IPS DF 4.7 (cell line): ENCODE measurements around the gene ESR2.
"Not testable (repeated sequence)": the region's sequence is repeated elsewhere in the genome, so short reads cannot be mapped to it uniquely, and the experiment has no call there.

ENCODE experiments used
- DNase-seq: peaks from one replicate; pipeline ENCODE4 v3.0.0-alpha.2; 2013; ENCODE audit warnings: low spot score; ENCODE audit errors: extremely low read depth

ESR2 gene

GRCh38 chr14:64198486-64198885 lies 95.7 kb downstream of the ESR2 start:
- no peak for DNase-seq

GRCh38 chr14:64197996-64198395 lies 96.2 kb downstream of the ESR2 start:
- no peak for DNase-seq

GRCh38 chr14:64196814-64197411 lies 97.3 kb downstream of the ESR2 start:
- no peak for DNase-seq

GRCh38 chr14:64196056-64196455 lies 98.1 kb downstream of the ESR2 start:
- DNase-seq, result no peak

GRCh38 chr14:64195199-64195598 lies 99.0 kb downstream of the ESR2 start:
- DNase-seq, result no peak

- no peak for DNase-seq
Measured at GRCh38 chr14:64194404-64194803, 99.8 kb downstream of the ESR2 start.

GRCh38 chr14:64193821-64194220 lies 100.3 kb downstream of the ESR2 start:
- DNase-seq, result no peak

GRCh38 chr14:64191756-64192155 lies 102.4 kb downstream of the ESR2 start:
- DNase-seq, result no peak

GRCh38 chr14:64190974-64191502 lies 103.1 kb downstream of the ESR2 start:
- no peak for DNase-seq

- DNase-seq, result no peak
Measured at GRCh38 chr14:64187331-64187730, 106.8 kb downstream of the ESR2 start.

- no peak for DNase-seq
Measured at GRCh38 chr14:64186231-64187129, 107.7 kb downstream of the ESR2 start.

- DNase-seq, result no peak
Measured at GRCh38 chr14:64185184-64185583, 109.0 kb downstream of the ESR2 start.

GRCh38 chr14:64184103-64184729 lies 110.0 kb downstream of the ESR2 start:
- no peak for DNase-seq

- DNase-seq, result not testable (repeated sequence)
Measured at GRCh38 chr14:64182908-64183307, 111.3 kb downstream of the ESR2 start.

GRCh38 chr14:64178814-64179213 lies 115.4 kb downstream of the ESR2 start:
- DNase-seq, result no peak

- DNase-seq, result no peak
Measured at GRCh38 chr14:64176330-64176729, 117.8 kb downstream of the ESR2 start.

GRCh38 chr14:64174922-64175782 lies 119.0 kb downstream of the ESR2 start:
- no peak for DNase-seq

GRCh38 chr14:64170181-64170580 lies 124.0 kb downstream of the ESR2 start:
- DNase-seq, result no peak

GRCh38 chr14:64159588-64159987 lies 134.6 kb downstream of the ESR2 start:
- no peak for DNase-seq

- DNase-seq, result no peak
Measured at GRCh38 chr14:64158608-64159007, 135.6 kb downstream of the ESR2 start.

GRCh38 chr14:64149921-64150320 lies 144.2 kb downstream of the ESR2 start:
- no peak for DNase-seq
